Measurements from ENCODE around the gene PRCP. TPM values are rescaled to one million over a fixed set of nuclear protein-coding genes. Genes with fewer than 3 reads are reported as not detected.
"Not testable (repeated sequence)": the region's sequence is repeated elsewhere in the genome, so short reads cannot be mapped to it uniquely, and the experiment has no call there.

Gene PRCP
- total and polyA plus RNA-seq, 11 donors = 21.2 to 99.4 (median 44.0) TPM

DNA sequence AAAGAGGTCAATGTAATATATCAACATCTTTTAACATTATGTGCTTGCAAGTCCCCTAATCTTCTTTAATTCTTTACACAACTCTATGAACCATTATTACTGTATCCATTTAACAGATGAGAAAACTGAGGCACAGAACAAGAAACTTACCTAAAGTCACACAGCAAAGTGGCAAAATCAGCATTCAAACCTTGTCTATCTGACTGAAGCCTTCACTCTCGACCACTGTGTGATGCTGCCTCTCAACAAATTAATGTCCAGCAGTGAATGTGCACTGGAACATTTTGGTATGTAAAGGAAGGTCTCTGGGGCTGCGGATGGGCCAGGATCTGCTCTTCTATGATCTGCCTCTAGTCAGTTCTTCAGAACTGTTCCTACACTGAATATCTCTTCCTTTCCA lies 42.1 kb downstream of the PRCP start:
- Histone ChIP-seq H3K9me3 (no peaks in the 10 kb centered on the region), H3K4me3 (no peak overlapping the region), H3K27ac (no peak overlapping the region), H3K4me1 (peaks cover 0 to 7% (median 0%) of the 10 kb centered on the region in 12 donors), H3K27me3 (no peaks in the 10 kb centered on the region), H3K36me3 (peaks cover 0 to 6% (median 0%) of the 10 kb centered on the region in 9 donors)
- ATAC-seq (no peak), DNase-seq (no peak)
- 71 to 79% (median 74%) methylated on average over 2 of the region's 2 CpGs for WGBS, 4 donors
- intact Hi-C loops (cut with DNase I) = loop anchor here in 1 of 10 donors (10.0 kb wide), 1 partner anchor 63 kb away; no protein-coding TSS in a partner anchor
- TF ChIP-seq POLR2A (IDR thresholded peaks at IDR 0.05) (no peak), CTCF (IDR thresholded peaks at IDR 0.05) (no peak)

GRCh38 chr11:82857145-82857544 lies 43.1 kb downstream of the PRCP start:
- TF ChIP-seq POLR2A (IDR thresholded peaks at IDR 0.05) (no peak), CTCF (IDR thresholded peaks at IDR 0.05) (no peak)
- Histone ChIP-seq H3K36me3 (peaks cover 0 to 6% (median 0%) of the 10 kb centered on the region in 9 donors), H3K4me1 (peaks cover 0 to 7% (median 1%) of the 10 kb centered on the region in 12 donors), H3K27me3 (no peaks in the 10 kb centered on the region), H3K9me3 (no peaks in the 10 kb centered on the region), H3K27ac (no peak overlapping the region), H3K4me3 (no peak overlapping the region)
- intact Hi-C loops (cut with DNase I) = loop anchor here in 1 of 10 donors (10.0 kb wide), 1 partner anchor 62 kb away; no protein-coding TSS in a partner anchor
- 90 to 100% (median 98%) methylated on average over 2 of the region's 2 CpGs for WGBS, 4 donors
- ATAC-seq = no peak
- no peak for DNase-seq

- DNase-seq (no peak), ATAC-seq (no peak)
- intact Hi-C loops (cut with DNase I) = loop anchor here in 1 of 10 donors (10.0 kb wide), 1 partner anchor 61 kb away; no protein-coding TSS in a partner anchor
Measured at GRCh38 chr11:82855616-82856015, 44.6 kb downstream of the PRCP start.

GRCh38 chr11:82854916-82855315 lies 45.3 kb downstream of the PRCP start:
- not testable (repeated sequence) for H3K4me3 ChIP-seq, H3K4me1 ChIP-seq, H3K27me3 ChIP-seq, ATAC-seq, H3K27ac ChIP-seq, DNase-seq, H3K9me3 ChIP-seq
- intact Hi-C loops (cut with DNase I) = loop anchor here in 1 of 10 donors (10.0 kb wide), 1 partner anchor 60 kb away; no protein-coding TSS in a partner anchor
- peaks cover 0 to 14% (median 6%) of the 10 kb centered on the region in 9 donors for H3K36me3 ChIP-seq
- WGBS, 4 donors = 89 to 97% (median 95%) methylated on average over 1 of the region's 1 CpG

More at GRCh38 chr11:82855616-82856015, 44.6 kb downstream of the PRCP start:
- peaks cover 0 to 7% (median under 1%) of the 10 kb centered on the region in 12 donors for H3K4me1 ChIP-seq
- H3K9me3 ChIP-seq = no peaks in the 10 kb centered on the region
- no peaks in the 10 kb centered on the region for H3K27me3 ChIP-seq
- no peak overlapping the region for H3K27ac ChIP-seq
- 93 to 98% (median 97%) methylated on average over 2 of the region's 2 CpGs for WGBS, 4 donors
- TF ChIP-seq CTCF (IDR thresholded peaks at IDR 0.05) = no peak
- no peak for TF ChIP-seq POLR2A (IDR thresholded peaks at IDR 0.05)
- H3K4me3 ChIP-seq = no peak overlapping the region
- H3K36me3 ChIP-seq = peaks cover 0 to 7% (median 0%) of the 10 kb centered on the region in 9 donors

GRCh38 chr11:82854242-82854641 lies 46.0 kb downstream of the PRCP start:
- Histone ChIP-seq H3K4me3 (no peak overlapping the region), H3K27me3 (no peaks in the 10 kb centered on the region), H3K36me3 (peaks cover 0 to 21% (median 12%) of the 10 kb centered on the region in 9 donors), H3K4me1 (peaks cover 0 to 7% (median 2%) of the 10 kb centered on the region in 12 donors), H3K27ac (no peak overlapping the region), H3K9me3 (no peaks in the 10 kb centered on the region)
- ATAC-seq = no peak
- no peak for DNase-seq
- no peak for TF ChIP-seq CTCF (IDR thresholded peaks at IDR 0.05)
- TF ChIP-seq POLR2A (IDR thresholded peaks at IDR 0.05) = no peak
- intact Hi-C loops (cut with DNase I) = loop anchor here in 1 of 10 donors (10.0 kb wide), 1 partner anchor 59 kb away; no protein-coding TSS in a partner anchor
